HG02798 (cell line): Measurements from ENCODE around the gene FAM72A.
A peak's percentile ranks its signal among the peaks of the same experiment; 100 is the strongest.
"Not testable (repeated sequence)": the region's sequence is repeated elsewhere in the genome, so short reads cannot be mapped to it uniquely, and the experiment has no call there.

Experiments
- ATAC-seq: cut with Tn5 transposase; IDR thresholded peaks from one replicate; pipeline ENCODE4 v1.9.1; 2021; ENCODE audit warnings: mild to moderate bottlenecking; ENCODE audit not compliant: unreplicated experiment, poor library complexity

FAM72A gene

GRCh38 chr1:206173110-206173719 lies 29.4 kb downstream of the FAM72A start:
- not testable (repeated sequence) for ATAC-seq

GRCh38 chr1:206169794-206170193 lies 32.8 kb downstream of the FAM72A start:
- not testable (repeated sequence) for ATAC-seq

- ATAC-seq: peak; percentile 73
Measured at GRCh38 chr1:206167350-206168029, 35.1 kb downstream of the FAM72A start.

GRCh38 chr1:206145771-206146290 lies 56.8 kb downstream of the FAM72A start:
- ATAC-seq: no peak

- ATAC-seq: no peak
Measured at GRCh38 chr1:206144605-206145004, 58.0 kb downstream of the FAM72A start.

- ATAC-seq: no peak
Measured at GRCh38 chr1:206143537-206144172, 59.0 kb downstream of the FAM72A start.

- ATAC-seq: no peak
Measured at GRCh38 chr1:206142770-206143169, 59.9 kb downstream of the FAM72A start.

- ATAC-seq: no peak
Measured at GRCh38 chr1:206142011-206142410, 60.6 kb downstream of the FAM72A start.

- ATAC-seq: no peak
Measured at GRCh38 chr1:206136241-206136640, 66.4 kb downstream of the FAM72A start.
